Breast epithelium (tissue), 4 donors: ENCODE measurements around the gene PPM1J. TPM values are rescaled to one million over a fixed set of nuclear protein-coding genes. Genes with fewer than 3 reads are reported as not detected.
A peak's percentile ranks its signal among the peaks of the same experiment; 100 is the strongest.

Experiments used
- DNase-seq, 2 donors: peaks; one replicate each; pipeline ENCODE4 v3.0.0-alpha.2; 2019; ENCODE audit warnings: low spot score in 2 of 2
- H3K27ac ChIP-seq, 2 donors: fragments of 200-600 bp; sonication (generic) in 1 of 2; one replicate each; pipeline ENCODE4 v1.5.1; 2016 to 2019; ENCODE audit warnings: mild to moderate bottlenecking in 1 of 2
- H3K27me3 ChIP-seq, 2 donors: fragments of 200-600 bp; sonication (generic) in 1 of 2; one replicate each; pipeline versions ENCODE4 v1.5.1 to v1.6.0; 2017 to 2019; ENCODE audit warnings: control low read depth in 1 of 2, mild to moderate bottlenecking in 1 of 2
- H3K36me3 ChIP-seq: fragments of 200-600 bp; one replicate; pipeline ENCODE4 v1.5.1; 2019
- H3K4me1 ChIP-seq, 2 donors: fragments of 200-600 bp; sonication (generic); one replicate each; pipeline ENCODE4 v1.5.1; 2016 to 2019; ENCODE audit warnings: control low read depth in 1 of 2
- H3K4me3 ChIP-seq, 3 donors: fragments of 200-600 bp; sonication (generic); 1 replicate in 2 of 3; 2 replicates in 1 of 3; pipeline ENCODE4 v1.5.1; 2016 to 2019; ENCODE audit warnings: mild to moderate bottlenecking in 3 of 3, moderate library complexity in 2 of 3
- H3K9me3 ChIP-seq, 2 donors: fragments of 200-600 bp; sonication (generic) in 1 of 2; one replicate each; pipeline ENCODE4 v1.5.1; 2016 to 2019; ENCODE audit warnings: control low read depth in 1 of 2
- POLR2A ChIP-seq: fragments of 450-650 bp; IDR thresholded peaks from one replicate; pipeline ENCODE4 v1.6.1; 2016; ENCODE audit warnings: antibody characterized with exemption, mild to moderate bottlenecking, moderate library complexity
- POLR2AphosphoS5 ChIP-seq, 3 donors: sonication (generic); formaldehyde crosslinking; IDR thresholded peaks; one replicate each; pipeline ENCODE4 v1.6.1; 2017; ENCODE audit warnings: antibody characterized with exemption in 3 of 3
- intact Hi-C: fragments of 100-400 bp; cut with DNase I; formaldehyde crosslinking; loops from one replicate; pipeline ENCODE4 v1.15.1; 2023; ENCODE audit warnings: low total_unique reads
- total RNA-seq, 3 donors: library from RNA; depleted of rRNA; stranded (reverse); fragments of >200 nt; gene quantifications; one replicate each; pipeline ENCODE4 v1.1.0, GENCODE V29; 2016
- TF ChIP-seq, protein P1 (sequence below), 3 donors: fragments of 450-650 bp; IDR thresholded peaks; one replicate each; pipeline ENCODE4 v1.5.1; 2016 to 2017; ENCODE audit warnings: antibody characterized with exemption in 3 of 3, mild to moderate bottlenecking in 3 of 3, moderate library complexity in 3 of 3

Gene PPM1J
- total RNA-seq, 3 donors from 2014 or later, result 0.32 to 5.3 (median 4.9) TPM

- intact Hi-C loops, result loop anchor here (10.0 kb wide), 1 partner anchor 1455 kb away; no protein-coding TSS in a partner anchor
- no peak for TF ChIP-seq POLR2AphosphoS5 (IDR thresholded peaks at IDR 0.05)
- TF ChIP-seq POLR2A, result no peak
- TF ChIP-seq, protein P1, sequence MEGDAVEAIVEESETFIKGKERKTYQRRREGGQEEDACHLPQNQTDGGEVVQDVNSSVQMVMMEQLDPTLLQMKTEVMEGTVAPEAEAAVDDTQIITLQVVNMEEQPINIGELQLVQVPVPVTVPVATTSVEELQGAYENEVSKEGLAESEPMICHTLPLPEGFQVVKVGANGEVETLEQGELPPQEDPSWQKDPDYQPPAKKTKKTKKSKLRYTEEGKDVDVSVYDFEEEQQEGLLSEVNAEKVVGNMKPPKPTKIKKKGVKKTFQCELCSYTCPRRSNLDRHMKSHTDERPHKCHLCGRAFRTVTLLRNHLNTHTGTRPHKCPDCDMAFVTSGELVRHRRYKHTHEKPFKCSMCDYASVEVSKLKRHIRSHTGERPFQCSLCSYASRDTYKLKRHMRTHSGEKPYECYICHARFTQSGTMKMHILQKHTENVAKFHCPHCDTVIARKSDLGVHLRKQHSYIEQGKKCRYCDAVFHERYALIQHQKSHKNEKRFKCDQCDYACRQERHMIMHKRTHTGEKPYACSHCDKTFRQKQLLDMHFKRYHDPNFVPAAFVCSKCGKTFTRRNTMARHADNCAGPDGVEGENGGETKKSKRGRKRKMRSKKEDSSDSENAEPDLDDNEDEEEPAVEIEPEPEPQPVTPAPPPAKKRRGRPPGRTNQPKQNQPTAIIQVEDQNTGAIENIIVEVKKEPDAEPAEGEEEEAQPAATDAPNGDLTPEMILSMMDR (IDR thresholded peaks at IDR 0.05), result no peak
- Histone ChIP-seq H3K27ac (peak overlapping the region in 1 of 2 donors; percentile 71), H3K36me3 (no peaks in the 10 kb centered on the region), H3K27me3 (no peaks in the 10 kb centered on the region), H3K4me1 (no peaks in the 10 kb centered on the region), H3K4me3 (no peak overlapping the region), H3K9me3 (no peaks in the 10 kb centered on the region)
- no peak for DNase-seq
Measured at GRCh38 chr1:112689196-112689841, 25.8 kb downstream of the PPM1J start.

- Histone ChIP-seq H3K9me3 (no peaks in the 10 kb centered on the region), H3K27me3 (no peaks in the 10 kb centered on the region), H3K4me1 (no peaks in the 10 kb centered on the region), H3K27ac (peak overlapping the region; percentile 65 to 71), H3K36me3 (no peaks in the 10 kb centered on the region), H3K4me3 (no peak overlapping the region)
- TF ChIP-seq POLR2AphosphoS5 (IDR thresholded peaks at IDR 0.05) (no peak), POLR2A (no peak)
- TF ChIP-seq, protein P1 (IDR thresholded peaks at IDR 0.05), result no peak
- intact Hi-C loops, result loop anchor here (10.0 kb wide), 1 partner anchor 1454 kb away; no protein-coding TSS in a partner anchor
- no peak for DNase-seq
Measured at GRCh38 chr1:112688781-112689193, 26.3 kb downstream of the PPM1J start.

DNA sequence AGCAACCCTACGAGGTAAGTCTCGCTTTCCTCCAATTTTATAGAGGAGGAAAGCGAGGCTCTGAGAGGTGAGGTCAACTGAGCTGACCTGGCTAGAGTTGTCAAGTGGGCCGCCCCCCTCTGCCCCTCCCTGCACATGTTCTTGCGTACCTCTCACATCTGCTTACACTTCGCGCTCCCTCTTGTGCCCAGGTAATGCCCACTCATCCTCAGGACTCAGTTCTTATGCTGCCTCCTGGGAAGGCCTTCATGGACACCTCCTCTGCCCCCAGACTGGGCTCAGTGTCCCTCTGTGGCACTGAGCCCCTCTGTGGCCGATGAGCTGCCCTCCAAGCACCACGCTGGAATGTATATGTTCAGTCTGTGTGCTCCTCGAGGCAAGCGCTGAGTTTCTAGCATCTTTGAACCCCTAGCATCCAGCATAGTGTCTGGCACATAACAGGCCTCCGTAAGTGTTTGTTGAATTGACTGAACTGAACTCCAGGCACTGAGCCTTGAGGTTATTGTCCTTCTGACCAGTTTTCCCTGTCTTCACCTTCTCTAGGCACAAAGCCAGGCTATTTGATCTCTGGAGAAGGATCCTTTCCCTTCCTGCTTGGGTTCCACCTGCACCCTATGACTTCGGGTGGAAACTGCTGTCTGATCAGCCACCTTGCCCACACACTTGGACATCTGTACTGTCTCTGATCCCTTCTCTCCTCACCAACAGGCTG, 27.2 kb downstream of the PPM1J start:
- intact Hi-C loops, result loop anchor here (10.0 kb wide), 1 partner anchor 1453 kb away; no protein-coding TSS in a partner anchor
- no peaks in the 10 kb centered on the region for H3K27me3 ChIP-seq
- H3K9me3 ChIP-seq, result no peaks in the 10 kb centered on the region
- no peaks in the 10 kb centered on the region for H3K4me1 ChIP-seq
- no peak overlapping the region for H3K4me3 ChIP-seq
- H3K27ac ChIP-seq, result peak overlapping the region; percentile 65 to 70
- TF ChIP-seq, protein P1 (IDR thresholded peaks at IDR 0.05), result no peak
- TF ChIP-seq POLR2AphosphoS5 (IDR thresholded peaks at IDR 0.05) (no peak), POLR2A (no peak)
- no peak for DNase-seq
- H3K36me3 ChIP-seq, result no peaks in the 10 kb centered on the region

DNA sequence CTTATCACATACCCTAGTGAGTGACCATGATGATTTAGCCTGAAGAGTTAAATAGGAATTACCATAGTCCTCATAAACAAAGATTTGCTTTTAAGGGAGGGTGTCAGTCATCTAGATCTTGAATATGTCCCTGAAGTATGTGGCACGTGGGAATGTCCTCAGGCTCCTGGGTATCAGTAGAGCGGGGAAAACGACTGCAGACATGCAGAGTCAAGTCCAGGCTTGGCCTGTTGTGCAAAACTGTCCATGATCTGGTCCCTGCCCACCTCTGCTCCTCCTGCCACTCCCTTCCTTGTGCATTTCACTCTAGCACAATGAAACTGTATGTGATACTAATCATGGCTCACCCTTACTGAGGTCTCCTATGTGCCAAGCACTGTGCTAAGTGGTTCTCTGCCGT, 27.8 kb downstream of the PPM1J start:
- DNase-seq, result peak in 1 of 2 donors; percentile 52
- Histone ChIP-seq H3K9me3 (no peaks in the 10 kb centered on the region), H3K27me3 (no peaks in the 10 kb centered on the region), H3K36me3 (no peaks in the 10 kb centered on the region), H3K27ac (peak overlapping the region; percentile 65 to 70), H3K4me1 (no peaks in the 10 kb centered on the region), H3K4me3 (no peak overlapping the region)
- TF ChIP-seq POLR2AphosphoS5 (IDR thresholded peaks at IDR 0.05) (no peak), POLR2A (no peak)
- TF ChIP-seq, protein P1 (IDR thresholded peaks at IDR 0.05), result no peak
- intact Hi-C loops, result loop anchor here (10.0 kb wide), 1 partner anchor 1453 kb away; no protein-coding TSS in a partner anchor

DNA sequence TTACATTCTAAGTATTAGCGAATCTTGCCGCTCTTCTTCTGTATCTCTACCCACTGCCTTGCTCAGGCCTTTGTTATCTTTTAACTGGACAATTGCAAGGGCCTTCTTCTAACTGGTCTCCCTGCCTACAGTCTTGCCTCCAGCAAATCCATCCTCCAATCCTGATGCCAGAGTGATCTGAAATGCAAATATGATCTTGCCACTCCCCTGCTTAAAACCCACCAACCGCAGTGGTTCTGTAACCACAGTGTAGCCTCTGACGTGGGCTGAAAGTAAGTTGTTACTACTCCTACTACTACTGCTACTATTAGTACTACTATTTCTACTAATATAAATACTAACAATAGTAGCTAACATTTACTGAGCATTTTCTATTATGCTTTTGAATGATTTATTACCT, 28.3 kb downstream of the PPM1J start:
- Histone ChIP-seq H3K4me3 (no peak overlapping the region), H3K36me3 (no peaks in the 10 kb centered on the region), H3K27ac (peak overlapping the region; percentile 65 to 70), H3K4me1 (no peaks in the 10 kb centered on the region), H3K27me3 (no peaks in the 10 kb centered on the region), H3K9me3 (no peaks in the 10 kb centered on the region)
- intact Hi-C loops, result loop anchor here (10.0 kb wide), 1 partner anchor 1452 kb away; no protein-coding TSS in a partner anchor
- no peak for TF ChIP-seq POLR2A
- DNase-seq, result no peak
